HG02943 (cell line): ENCODE measurements around the gene MCHR1.
"Not testable (repeated sequence)": the region's sequence is repeated elsewhere in the genome, so short reads cannot be mapped to it uniquely, and the experiment has no call there.

Source experiments
- ATAC-seq: cut with Tn5 transposase; IDR thresholded peaks from one replicate; pipeline ENCODE4 v1.9.1; 2021; ENCODE audit warnings: mild to moderate bottlenecking, low read depth, moderate library complexity; ENCODE audit not compliant: unreplicated experiment

Gene MCHR1

GRCh38 chr22:40684728-40685127 is 5.4 kb downstream of the MCHR1 start:
- no peak for ATAC-seq

- no peak for ATAC-seq
Observed at GRCh38 chr22:40685406-40685805, 6.1 kb downstream of the MCHR1 start.

- ATAC-seq, result no peak
Observed at GRCh38 chr22:40687706-40688105, 8.4 kb downstream of the MCHR1 start.

- no peak for ATAC-seq
Observed at GRCh38 chr22:40690370-40690769, 11.1 kb downstream of the MCHR1 start.

GRCh38 chr22:40691532-40691931 is 12.2 kb downstream of the MCHR1 start:
- no peak for ATAC-seq

- no peak for ATAC-seq
Observed at GRCh38 chr22:40694411-40694810, 15.1 kb downstream of the MCHR1 start.

GRCh38 chr22:40701274-40701673 is 22.0 kb downstream of the MCHR1 start:
- no peak for ATAC-seq

- ATAC-seq, result no peak
Observed at GRCh38 chr22:40703174-40703573, 23.9 kb downstream of the MCHR1 start.

- no peak for ATAC-seq
Observed at GRCh38 chr22:40703736-40704135, 24.5 kb downstream of the MCHR1 start.

GRCh38 chr22:40705918-40706682 is 26.8 kb downstream of the MCHR1 start:
- no peak for ATAC-seq

GRCh38 chr22:40707154-40707553 is 27.9 kb downstream of the MCHR1 start:
- ATAC-seq, result no peak

GRCh38 chr22:40708177-40708576 is 28.9 kb downstream of the MCHR1 start:
- ATAC-seq, result no peak

- ATAC-seq, result no peak
Observed at GRCh38 chr22:40709752-40710413, 30.6 kb downstream of the MCHR1 start.

- ATAC-seq, result no peak
Observed at GRCh38 chr22:40712311-40712710, 33.0 kb downstream of the MCHR1 start.

GRCh38 chr22:40714499-40715337 is 35.4 kb downstream of the MCHR1 start:
- no peak for ATAC-seq

- no peak for ATAC-seq
Observed at GRCh38 chr22:40716116-40716515, 36.8 kb downstream of the MCHR1 start.

- not testable (repeated sequence) for ATAC-seq
Observed at GRCh38 chr22:40717657-40718056, 38.4 kb downstream of the MCHR1 start.

- ATAC-seq, result no peak
Observed at GRCh38 chr22:40718250-40719204, 39.2 kb downstream of the MCHR1 start.

GRCh38 chr22:40719599-40719998 is 40.3 kb downstream of the MCHR1 start:
- ATAC-seq, result no peak

- not testable (repeated sequence) for ATAC-seq
Observed at GRCh38 chr22:40720156-40720537, 40.9 kb downstream of the MCHR1 start.
